Stimulated activated CD8-positive, alpha-beta memory T cell treated with anti-CD3 and anti-CD28 coated beads, Interleukin-12 subunit alpha, Interleukin-12 subunit beta, amount 100 ng/mL, for 24 hours (primary cell): ENCODE measurements around the gene IDH3G.

Experiments
- DNase-seq: peaks from one replicate; pipeline ENCODE4 v3.0.0-alpha.2; 2020; ENCODE audit errors: extremely low read depth

IDH3G gene

DNA sequence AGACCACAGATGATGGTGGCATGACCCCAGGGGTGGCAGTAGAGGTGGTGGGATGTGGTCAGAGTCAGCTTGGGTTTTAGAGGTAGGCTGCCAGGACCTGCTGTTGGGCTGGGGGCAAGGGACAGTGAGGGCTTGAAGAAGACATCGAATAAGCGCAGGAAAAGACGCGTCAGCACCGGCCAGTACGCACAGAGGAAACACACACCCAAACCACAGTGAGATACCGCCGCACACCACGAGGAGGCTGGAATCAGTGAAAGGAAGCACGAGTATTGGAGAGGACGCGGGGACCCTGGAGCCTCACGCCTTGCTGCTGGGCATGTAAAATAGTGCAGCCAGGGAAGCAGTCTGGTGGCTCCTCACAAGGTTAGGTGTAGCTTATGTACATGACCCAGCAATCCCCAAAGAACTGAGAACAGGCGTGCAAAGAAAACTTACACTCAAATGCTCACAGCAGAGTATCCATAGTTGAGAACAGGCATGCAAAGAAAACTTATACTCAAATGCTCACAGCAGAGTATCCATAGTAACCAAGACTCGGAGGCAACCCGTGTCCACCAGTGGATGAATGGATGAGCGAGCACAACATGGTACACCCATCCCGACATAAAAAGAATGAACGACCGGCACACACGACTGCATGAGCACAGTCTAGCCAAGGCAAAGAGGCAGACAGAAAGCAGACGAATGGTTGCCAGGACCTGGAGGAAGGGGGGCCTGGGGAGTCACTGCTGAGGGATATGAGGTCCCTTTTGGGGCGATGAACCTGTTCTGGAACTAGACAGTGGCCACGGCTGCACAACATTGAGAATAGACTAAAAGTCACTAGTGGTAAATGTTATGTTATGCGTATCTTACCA, 22.9 kb upstream of the IDH3G start:
- no peak for DNase-seq

DNA sequence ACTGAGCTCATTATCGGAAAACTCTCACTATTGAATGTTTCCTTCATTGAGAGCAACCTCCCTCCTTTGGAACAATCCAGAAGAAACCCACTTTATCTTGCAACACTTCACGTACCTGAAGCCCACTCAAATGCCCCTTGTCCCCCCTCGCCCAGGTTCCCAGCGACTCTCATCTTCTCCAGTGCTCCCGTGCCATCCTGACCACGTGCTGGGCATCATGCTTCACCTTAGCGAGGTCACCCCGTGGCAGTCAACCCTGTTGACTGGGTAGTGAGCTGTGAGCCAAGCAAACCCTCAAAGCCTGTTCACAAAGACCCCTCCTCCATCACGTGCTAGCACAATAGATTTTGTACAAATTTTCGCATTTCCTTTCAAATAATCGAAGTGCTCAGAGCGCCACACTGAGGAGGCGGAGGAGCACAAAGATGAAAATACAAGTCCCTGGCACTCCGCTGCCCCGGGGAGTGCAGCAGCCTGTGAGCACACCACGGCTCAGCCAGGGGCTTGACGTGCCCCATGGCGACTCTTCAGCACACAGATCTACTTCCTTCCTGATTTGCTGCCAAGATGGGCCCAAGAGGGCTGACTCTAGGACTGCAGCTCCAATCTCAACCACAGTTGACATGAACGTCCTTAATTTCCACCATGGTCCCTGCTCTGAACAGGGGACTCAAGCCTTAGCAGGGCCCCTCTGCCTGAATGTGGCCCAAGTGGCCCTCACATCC, 20.6 kb upstream of the IDH3G start:
- DNase-seq = no peak

DNA sequence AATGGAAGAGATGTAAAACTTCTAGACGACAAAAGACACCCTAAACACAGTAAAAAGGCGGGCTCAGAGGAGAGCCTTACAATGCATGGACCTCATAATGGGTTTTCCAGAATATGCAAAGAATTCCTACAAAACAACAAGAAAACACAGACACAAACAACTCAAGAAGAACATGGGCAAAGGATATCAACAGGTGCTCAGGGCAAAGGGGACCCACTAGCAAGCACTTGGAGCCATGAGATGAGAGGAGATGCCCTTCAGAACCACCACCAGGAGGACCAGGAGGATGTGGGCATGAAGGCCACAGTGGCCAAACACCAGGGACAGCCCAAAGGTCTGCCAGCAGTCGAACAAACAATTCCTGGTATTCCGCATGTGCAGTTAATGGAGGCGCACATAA, 19.0 kb upstream of the IDH3G start:
- no peak for DNase-seq

DNA sequence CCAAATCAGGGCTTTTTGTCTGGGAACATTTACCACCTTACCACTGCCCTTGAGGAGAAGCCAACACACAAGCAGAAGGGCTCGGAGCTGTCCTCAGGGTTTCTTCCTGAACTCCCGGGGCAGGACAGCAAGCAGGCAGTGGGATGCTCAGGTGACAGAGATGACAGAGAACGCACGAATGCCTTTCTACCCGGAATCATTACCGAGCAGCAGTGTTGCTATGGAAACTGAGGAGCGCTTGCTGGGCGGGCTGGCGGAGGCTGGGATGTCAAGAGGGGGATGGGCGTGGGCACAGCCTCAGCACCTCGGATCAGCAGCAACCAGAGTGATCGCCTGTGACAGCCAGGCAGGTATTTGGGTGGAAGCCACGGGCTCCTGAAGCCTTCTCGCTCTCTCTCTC, 18.0 kb upstream of the IDH3G start:
- no peak for DNase-seq

DNA sequence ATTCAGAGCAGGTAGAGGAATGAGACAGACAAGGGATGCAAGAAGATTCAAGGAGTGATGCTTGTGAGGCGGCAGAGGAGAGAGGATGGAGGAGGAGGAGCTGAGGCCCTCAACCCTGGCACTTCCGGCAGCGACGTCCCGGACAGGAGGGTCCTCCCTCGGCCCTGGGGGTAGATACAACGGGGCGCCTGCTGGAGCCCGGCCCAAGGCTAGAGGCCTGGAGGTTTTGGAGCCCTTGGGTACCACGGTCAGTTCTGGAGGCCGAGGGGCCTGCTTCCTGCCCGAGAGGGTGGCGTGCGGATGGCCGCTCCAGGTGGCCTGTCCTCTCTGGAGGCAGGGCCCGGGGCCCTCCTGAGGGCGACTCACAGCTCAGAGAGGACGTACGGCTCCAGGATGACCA, 13.8 kb upstream of the IDH3G start:
- DNase-seq = no peak

DNA sequence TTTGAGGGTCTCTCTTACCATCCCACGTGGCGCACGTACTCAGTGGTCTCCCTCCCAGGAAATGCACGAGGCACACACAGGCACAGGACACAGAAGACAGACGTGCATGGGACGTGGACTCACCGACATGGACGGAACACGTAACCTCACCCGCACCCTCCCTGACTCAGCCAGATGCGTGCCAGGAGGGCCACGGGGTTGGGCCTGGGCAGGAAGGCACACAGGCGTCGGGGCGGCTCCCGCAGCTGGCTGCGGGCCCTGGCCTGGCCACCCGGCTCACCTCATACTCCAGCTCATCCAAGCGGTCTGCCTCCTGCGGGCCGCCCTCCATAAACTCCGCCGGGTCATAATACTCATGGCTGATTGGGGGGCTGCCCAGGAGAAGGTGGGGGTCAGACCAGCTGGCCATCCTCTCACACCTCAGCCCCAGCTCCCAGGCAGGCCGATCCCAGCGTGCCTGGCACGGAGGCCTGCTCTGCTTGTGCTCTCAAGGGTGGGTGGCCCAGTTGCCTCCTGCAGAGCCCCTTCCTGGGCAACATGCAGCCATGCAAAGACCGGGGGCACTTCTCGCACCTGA, 12.9 kb upstream of the IDH3G start:
- DNase-seq = no peak

DNA sequence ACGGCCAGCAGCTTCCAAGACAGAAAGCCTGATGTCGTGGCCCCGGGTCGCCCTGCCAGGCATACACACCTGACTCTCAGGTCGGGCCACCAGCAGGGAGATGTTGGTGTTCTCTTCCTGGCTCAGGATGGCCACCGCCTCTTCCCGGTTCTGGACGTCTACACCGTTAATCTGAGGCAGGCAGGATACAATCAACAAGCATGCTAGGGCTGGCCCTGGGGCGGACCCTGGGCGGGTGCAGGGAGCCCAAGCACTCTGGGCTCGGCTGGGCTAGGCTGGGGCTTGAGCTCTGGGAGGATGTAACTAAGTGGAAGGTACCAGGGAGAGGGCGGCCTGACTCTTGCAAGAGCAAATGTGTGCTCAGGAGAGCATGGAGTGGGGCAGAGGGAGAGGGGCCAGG, 11.3 kb upstream of the IDH3G start:
- DNase-seq = no peak

DNA sequence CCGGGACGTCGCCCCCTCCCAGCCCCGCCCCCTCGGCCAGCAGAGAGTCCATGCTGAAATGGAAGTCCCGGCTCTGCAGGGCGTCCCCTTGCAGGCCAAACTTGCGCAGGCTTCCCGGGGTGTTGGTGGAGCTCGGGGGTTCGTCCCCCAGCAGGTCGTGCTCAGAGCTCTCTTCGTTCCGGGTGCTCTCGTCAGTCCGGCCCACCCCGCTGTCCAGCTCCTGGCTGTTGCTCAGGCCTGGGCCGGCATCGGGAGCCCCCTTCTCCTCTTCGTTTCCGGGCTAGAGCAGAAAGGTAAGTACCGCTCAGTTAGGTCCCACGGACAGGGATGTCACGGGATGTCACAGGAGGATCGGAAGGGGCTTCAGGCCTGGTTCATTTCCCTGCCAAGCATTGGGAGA, 10.4 kb upstream of the IDH3G start:
- no peak for DNase-seq

DNA sequence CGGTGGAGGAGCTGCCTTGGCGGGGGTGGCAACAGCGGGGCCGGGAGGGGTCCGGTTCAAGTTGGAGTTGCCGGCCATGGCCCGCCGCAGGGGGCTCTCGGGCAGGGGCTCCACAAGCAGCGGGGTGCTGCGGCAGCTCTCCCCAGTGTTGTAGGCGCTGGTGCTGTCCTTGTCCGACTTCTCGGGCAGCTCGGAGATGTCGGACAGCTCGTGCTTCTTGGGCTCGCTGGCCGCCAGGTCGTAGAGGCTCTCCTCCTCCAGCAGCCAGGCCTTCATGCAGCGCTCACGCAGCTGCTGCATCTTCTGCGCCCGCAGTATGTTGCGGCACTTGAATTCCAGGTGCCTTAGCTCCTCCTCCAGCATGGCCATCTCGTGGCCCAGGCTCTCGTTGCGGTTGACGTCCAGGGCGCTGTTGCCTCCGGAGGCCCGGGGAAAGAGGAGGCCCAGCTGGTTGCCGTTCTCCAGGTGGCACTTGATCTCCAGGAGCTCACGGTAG, 10.0 kb upstream of the IDH3G start:
- no peak for DNase-seq

DNA sequence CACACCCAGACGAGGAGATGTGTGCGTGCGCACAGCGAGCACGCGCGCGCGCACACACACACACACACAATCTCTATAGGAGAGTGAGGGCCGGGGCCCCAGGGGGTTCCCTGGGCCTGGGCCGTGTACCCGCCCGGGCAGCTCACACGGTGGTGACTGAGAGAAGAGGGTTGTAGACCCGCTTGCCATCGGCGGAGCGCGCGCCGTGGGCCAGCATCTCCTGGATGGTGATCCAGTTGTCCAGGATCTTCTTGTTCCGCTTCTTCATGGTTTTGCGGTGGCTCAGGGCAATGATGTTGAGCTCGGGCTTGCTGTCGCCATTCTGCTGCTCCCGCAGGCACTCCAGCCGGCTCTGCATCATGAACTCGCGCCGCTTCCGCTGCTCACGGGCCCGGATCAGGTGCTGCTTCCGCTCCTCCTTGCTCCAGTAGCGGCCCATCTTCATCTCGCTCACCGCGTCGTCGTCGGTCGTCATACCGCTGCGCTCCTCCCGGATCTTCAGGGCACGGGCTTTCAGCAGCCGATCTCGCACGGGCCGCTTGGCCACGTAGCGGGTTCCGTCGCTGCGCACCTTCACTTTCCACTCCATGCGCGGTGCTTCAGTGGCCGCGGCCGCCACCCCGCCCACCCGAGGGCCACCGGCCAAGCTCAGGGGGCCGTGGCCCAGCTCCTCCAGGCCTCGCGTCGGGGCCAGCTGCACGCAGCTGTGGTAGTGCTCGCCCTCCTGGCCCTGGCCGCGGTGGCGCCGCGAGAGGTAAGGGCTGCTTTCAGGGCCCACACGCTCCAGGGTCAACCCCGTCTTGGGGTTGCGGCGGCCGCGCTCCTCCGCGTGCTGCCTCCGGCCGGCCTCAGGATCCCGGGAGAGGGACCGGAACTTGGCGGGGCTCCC, 9.3 kb upstream of the IDH3G start:
- DNase-seq = no peak

DNA sequence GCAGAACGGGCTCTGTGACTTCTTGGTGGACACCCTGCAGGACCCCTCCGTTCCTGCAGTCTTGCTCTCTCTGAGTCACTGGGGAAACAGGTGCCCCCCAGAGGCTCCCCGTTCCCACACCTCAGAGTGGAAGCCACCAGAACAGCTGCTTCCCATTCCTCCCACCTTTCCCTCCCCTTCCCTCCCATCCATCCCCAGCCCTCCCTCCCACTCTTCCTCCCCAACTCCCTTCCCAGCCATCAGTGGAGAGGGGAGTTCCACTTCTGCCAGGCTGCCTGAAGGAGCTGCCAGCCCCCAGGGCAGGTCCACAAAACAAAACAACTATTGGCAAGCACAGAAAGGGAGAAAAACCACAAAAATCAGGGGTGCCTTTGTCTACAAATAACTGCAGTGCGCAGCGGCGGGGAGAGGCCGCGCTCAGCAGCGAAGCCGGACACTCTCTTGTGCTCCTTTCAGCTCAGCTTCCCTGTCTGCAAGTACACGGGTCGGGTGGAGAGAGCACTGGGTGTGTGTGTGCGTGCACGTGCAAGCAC, 8.4 kb upstream of the IDH3G start:
- DNase-seq = no peak

DNA sequence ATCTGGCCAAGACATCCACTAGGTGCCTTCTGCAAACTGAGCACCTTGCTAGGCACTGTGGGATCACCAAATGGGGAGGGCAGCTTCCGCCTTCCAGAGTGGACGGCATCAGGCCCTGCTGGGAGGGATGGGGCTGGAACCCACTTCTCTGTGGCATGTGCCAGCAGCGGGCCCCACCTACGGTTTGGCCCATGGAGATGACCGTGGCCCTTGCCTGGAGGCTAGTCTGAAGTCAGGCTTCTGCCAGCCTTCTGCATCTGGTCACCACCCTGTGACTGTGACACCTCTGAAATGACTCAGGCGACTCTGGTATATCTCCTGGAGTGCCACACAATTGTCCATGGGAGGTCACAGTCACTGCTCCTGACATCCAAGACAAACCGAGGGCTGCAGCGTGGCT, 7.5 kb upstream of the IDH3G start:
- no peak for DNase-seq

DNA sequence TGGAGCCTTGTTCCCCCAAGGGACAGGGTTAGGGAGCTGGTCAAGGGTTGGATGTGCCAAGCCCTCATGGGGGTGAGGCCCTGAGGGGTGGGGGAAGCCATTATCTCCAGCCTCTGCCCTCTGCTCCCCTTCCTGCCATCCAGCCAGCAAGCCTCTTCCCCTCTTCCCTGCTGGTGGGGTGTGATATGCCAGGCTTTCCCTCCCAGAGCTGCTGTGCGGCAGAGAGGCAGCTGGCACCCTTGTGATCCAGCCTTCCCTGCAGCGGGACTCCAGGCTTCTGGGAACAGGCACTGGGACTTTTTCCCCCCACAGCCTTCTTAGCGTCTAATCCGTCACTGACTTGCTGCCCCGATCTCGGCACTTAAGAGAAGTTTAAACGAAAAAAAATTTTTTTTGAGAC, 6.6 kb upstream of the IDH3G start:
- no peak for DNase-seq

DNA sequence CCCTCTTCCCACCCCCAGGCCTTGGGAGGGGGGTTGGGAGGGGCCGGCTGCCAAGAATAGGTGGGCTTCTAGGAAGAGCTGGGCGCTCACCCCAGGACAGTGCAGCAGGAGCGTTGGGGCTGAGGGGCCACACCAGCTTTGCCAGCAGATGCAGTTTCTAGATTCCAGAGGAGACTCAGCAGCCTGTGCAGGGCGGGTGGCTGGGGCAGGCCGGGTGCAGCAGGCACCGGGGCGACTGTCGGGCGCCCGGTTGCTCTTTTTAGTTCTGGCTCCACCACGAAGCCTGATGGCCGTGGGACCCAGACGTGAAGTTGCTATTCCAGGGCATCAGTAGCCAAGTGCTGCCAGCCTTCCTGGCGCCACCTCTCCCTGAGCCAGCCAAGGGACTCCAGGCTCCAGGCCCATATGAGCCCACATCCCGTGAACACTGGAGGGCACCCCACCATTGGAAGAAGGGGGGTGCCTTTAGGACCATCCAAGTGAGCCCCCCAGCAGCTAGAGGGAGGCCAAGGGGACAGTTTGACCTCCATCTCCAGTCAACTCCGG, 6.1 kb upstream of the IDH3G start:
- no peak for DNase-seq

DNA sequence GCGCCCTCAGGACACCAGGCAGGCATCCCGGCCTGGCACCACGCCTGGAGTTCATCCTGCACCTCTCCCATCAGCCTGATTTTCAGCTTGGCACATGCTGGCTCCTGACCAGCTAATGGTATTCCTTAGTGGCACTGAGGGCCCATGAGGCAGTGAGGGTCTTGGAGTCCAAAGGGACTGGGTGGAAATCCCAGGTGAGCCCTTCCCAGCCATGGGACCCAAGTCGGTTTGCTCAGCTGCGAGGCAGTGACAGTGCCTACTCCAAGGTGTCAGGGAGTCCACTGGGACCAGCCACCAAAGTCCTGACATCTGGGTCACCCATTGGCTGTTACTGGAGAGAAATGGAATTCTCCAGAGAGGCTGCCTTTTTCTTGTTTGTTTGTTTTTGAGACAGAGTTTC, 5.2 kb upstream of the IDH3G start:
- DNase-seq = no peak

DNA sequence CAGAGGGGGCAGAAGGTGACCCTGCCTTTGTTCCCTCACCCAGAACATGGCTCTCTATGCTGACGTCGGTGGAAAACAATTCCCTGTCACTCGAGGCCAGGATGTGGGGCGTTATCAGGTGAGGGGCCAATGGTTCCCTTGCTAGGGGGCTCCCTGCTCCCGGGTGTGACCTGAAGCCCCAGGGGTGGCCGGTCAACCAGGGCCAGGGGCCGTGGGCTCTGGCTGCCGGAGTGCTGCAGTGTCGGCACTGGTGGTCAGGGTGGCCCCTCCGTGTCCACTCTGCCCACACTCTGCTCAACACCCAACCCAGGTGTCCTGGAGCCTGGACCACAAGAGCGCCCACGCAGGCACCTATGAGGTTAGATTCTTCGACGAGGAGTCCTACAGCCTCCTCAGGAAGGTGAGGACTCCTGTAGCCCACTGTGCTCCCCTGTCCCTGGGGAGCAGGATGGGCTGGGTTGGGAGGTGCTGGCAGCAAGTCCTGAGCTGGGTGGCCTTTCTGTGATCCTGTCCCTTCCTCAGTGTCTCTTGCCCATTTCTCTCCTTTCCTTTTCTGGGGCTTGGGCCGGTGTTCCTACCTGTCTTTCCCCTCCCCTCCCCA, 3.3 kb upstream of the IDH3G start:
- DNase-seq = no peak

DNA sequence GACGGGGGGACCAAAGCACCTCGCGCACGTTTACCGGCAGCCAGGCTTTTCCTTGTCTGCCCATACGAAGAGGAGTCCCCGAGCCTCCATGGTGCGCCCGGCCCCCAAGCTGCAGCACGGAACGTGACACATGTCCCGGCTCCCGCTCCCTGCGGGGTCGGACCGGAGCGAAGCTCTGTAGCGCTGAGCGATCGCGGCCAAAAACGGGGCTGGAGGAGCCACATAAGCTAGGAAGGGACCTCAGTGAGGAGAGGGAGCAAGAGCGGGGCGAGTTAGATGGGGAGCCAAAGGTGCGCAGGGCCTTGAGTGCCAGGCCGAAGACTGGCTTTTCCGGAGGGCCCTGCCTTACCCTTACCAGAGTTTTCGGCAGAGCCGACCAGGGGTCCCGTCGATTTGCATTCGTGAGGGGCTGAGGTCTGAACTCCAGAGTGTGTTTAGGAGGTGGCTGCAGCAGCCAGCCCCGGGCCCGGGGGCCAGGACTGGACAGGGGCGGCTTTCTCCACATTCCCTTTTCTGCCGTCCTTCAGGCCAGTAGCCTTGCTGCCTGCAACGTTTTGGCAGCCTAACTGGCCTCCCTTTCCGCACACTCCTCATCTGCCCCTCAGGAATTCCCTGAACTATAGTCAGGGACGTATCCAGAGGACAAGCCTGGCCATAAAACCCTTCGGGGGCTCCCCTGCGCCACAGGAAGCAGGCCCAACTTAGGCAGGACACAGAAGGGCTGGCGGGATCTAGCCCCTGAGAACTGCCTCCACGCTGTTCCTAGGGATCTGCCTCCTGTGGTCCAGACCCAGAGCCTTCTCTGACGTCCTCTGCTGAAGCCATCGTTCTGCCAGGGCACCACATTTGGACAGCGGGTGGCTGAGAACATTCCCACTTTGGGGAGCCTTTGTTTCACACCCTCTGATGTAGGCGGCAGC, 982 bp upstream of the IDH3G start:
- DNase-seq = no peak

DNA sequence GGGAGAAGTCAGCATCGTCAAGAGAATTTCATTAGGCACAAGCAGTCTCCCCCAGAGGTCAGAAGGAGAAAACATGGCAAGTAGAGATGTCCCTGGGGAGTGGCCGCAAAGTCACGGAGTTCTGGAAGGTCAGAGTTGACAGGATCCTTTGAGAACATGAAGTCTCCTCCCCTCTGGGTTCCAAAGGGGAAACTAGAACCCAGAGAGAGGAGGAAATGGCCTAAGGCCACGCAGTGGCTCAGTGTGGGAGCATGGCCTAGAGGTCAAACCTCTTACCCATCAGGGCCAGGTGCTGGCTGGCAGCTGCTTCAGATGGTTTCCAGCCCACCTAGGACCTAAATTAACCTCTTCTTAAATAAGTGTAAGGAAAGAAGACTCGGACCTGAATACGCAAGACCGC, 884 bp downstream of the IDH3G start:
- no peak for DNase-seq

DNA sequence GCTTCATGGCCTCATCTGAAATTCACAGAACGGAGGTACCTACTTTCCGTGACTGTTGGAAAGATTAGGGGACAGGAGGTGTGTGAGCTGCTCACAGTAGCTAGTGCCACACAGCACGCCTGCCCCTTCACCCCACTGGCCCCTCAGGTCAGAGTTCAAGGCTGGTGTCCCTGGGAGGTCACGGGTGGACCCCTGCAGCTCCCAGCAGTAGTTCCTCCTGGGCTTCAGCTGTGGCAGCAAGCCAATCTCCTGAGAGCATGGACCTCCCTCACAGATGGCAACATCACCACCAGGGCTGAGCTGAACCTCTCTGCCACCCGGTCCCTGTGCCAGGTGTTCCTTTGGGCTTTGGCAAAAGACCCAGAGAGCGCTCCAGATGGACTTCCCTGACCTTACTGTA, 1.8 kb downstream of the IDH3G start:
- DNase-seq = no peak
